GM21526 (cell line): ENCODE data around the gene AKR7A3.
"Not testable (repeated sequence)": the region's sequence is repeated elsewhere in the genome, so short reads cannot be mapped to it uniquely, and the experiment has no call there.

ENCODE experiments used
- ATAC-seq: cut with Tn5 transposase; IDR thresholded peaks from one replicate; pipeline ENCODE4 v1.9.1; 2021; ENCODE audit warnings: moderate library complexity; ENCODE audit not compliant: unreplicated experiment, low FRiP score

AKR7A3 gene

DNA sequence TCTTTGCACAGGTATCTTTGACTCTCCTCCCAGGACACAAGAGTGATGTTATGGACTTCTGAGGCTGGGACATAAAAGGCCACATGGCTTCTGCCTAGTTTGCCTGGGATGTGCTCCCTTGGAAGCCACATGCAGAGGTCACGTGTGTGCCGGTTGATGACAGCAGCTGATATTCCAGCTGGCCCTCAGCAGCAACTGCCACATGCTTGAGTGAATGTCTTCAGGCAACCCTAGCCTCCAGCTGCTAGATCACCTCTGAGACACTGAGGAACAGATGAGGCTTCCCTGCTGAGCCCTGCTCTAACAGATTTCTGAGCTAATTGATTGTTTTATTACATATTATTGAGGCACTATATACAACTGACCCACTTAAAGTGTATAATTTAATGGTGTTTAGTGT, 11.6 kb upstream of the AKR7A3 start:
- ATAC-seq = no peak

DNA sequence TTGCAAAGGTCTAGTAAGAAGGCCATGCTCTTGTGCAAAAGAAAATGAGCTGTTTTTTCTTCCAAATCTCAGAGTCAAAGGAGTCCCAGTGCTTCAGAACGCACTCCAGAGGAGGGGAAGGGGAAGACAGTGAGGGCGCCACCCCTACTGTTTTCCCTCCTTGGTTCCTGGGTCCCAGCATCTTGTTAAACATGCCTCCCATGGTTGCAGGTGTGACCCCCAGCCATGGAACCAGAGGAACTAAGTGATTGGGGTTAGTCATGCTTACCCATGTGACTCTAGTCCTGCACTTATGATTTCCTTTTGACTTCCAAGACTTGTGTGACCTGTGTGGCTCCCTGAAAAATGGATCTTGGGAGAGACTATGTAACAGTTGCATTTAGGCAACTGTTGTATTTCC, 6.1 kb upstream of the AKR7A3 start:
- no peak for ATAC-seq

DNA sequence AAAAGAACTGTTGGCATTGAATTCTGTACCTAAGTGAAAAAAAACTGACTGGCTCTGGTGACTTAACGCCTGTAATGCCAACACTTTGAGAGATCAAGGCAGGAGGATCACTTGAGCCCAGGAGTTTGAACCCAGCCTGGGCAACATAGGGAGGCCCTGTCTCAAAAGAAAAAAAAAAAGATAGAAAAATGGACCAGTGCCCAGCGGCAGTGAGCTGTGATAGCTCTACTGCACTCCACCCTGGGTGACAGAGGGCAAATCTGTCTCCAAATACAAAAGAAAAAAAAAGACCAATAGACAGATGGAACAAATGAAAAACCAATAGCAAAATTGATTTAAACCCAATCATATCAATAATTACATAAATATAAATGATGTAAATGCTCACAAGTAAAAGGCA, 674 bp upstream of the AKR7A3 start:
- no peak for ATAC-seq

GRCh38 chr1:19287436-19288185, 959 bp downstream of the AKR7A3 start:
- no peak for ATAC-seq

DNA sequence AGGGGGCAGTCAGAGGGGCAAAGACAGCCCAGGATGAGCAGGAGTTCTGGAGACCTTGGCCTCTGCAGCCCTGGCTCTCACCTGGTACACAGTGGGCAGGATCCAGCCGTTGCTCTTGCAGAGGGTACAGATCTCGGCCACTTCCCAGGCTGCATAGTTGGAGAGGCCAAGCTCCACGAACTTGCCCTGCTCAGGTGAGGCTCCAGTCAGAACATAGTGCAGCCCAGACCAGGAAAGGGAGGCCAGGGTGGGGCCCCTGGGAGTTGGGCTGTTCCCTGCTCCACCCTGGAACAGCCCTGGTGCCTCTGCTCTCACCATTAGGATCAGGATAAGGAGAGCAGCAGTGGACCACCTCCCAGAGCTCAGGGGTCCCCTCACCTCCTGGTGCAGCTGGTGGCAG, 2.8 kb downstream of the AKR7A3 start:
- not testable (repeated sequence) for ATAC-seq

DNA sequence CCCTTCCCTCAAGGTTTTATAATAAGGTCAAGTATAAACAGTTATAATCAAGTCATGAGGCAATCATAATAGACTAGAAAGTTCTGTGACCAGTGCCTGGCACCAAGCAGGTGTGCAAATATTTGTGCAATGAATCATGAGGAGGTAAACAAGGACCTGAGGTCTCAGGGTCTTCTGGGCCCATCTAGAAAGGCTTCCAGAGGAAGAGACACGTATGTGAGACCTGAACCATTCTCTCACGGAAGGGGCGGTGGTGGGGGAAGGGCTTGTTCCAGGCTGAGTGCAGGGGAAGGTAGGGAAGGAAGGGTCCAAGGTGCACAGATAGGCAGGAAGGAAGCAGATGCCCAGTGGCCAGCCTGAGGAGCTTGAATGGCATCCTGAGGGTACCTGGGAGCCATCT, 3.2 kb downstream of the AKR7A3 start:
- ATAC-seq = not testable (repeated sequence)

- no peak for ATAC-seq
Measured at GRCh38 chr1:19284881-19285280, 3.7 kb downstream of the AKR7A3 start.

DNA sequence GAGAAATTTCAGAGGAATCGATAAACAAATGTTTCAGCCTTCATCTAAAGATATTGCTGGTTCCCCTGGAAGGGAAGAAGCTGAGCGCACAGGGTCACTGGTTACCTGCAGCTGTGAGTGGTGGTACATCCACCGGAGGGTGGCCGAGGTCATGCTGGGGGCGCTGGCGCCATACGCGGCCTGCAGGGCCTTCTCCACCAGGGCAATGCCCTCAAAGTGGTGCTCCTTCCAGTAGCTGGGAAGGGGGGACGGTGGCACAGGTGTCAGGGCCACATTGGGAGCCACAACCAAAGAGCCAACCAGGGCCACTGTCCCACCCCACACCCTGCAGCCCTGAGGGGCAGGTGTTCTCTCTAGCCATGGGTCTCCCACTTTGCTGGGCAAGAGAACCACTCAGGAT, 4.7 kb downstream of the AKR7A3 start:
- no peak for ATAC-seq

DNA sequence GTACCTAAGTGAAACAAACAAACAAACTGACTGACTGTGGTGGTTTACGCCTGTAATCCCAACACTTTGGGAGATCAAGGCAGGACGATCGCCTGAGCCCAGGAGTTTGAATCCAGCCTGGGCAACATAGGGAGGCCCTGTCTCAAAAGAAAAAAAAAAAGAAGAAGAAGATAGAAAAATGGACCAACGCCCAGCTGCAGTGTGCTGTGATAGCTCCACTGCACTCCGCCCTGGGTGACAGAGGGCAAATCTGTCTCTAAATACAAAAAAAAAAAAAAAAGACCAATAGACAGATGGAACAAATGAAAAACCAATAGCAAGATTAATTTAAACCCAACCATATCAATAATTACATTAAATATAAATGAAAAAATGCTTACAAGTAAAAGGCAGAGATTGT, 13.9 kb downstream of the AKR7A3 start:
- ATAC-seq = no peak

- not testable (repeated sequence) for ATAC-seq
Measured at GRCh38 chr1:19273844-19274531, 14.6 kb downstream of the AKR7A3 start.

DNA sequence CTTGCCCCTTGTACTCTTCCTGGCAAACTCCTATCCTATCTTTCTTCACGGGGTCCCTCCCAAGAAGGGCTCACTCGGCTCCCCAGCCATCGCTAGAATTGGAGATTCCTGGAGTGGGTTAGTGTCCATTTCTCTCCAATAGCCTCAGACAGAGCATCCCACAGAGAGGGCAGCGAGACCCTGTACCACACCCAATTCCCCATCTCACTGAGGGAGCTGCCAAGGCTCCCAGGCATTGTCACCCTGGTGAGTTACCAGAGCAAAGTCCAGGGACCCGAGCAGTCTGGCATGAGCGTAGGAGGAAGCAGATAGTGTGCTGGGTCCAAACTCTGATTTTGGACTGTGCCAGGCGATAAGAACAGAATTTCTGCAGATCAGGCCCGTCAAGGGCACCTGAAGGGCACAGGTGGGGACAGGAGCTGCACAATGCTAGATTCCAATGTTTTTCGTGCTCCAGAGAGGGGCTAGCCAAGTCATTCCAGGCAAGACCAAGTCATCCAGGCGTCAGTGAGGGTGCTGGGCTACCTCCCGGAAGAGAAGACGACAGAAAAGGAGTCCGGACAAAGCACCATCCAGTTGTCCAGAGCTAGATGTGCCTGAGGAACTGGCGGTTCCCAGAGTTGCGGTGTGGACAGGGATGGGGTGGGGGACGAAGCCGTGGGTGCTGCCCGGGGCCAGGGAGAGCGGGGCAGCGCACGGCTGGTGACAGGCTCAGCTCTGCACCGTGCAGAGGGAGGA, 15.3 kb downstream of the AKR7A3 start:
- no peak for ATAC-seq

DNA sequence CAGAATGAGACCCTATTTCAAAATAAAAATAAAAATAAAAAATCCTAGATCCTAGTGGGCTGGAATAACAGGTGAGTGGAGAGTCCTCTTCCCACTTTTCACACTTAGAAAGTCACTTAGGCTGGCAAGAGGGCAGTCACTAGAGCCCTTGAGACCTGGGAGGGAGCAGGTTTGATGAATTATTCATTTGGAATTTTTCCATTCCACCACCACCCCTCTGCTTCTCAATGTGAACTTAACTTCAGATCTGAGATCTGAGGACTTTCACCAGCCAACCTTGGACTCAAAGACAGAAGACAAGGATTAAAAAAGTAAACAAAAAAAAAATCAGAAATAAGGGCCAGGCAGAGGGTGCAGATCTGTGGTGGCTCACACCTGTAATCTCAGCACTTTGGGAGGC, 16.5 kb downstream of the AKR7A3 start:
- ATAC-seq = no peak

DNA sequence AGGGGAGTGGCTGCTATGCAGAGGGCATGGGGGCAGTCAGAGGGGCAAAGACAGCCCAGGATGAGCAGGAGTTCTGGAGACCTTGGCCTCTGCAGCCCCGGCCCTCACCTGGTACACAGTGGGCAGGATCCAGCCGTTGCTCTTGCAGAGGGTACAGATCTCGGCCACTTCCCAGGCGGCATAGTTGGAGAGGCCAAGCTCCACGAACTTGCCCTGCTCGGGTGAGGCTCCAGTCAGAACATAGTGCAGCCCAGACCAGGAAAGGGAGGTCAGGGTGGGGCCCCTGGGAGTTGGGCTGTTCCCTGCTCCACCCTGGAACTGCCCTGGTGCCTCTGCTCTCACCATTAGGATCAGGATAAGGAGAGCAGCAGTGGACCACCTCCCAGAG, 18.2 kb downstream of the AKR7A3 start:
- not testable (repeated sequence) for ATAC-seq

DNA sequence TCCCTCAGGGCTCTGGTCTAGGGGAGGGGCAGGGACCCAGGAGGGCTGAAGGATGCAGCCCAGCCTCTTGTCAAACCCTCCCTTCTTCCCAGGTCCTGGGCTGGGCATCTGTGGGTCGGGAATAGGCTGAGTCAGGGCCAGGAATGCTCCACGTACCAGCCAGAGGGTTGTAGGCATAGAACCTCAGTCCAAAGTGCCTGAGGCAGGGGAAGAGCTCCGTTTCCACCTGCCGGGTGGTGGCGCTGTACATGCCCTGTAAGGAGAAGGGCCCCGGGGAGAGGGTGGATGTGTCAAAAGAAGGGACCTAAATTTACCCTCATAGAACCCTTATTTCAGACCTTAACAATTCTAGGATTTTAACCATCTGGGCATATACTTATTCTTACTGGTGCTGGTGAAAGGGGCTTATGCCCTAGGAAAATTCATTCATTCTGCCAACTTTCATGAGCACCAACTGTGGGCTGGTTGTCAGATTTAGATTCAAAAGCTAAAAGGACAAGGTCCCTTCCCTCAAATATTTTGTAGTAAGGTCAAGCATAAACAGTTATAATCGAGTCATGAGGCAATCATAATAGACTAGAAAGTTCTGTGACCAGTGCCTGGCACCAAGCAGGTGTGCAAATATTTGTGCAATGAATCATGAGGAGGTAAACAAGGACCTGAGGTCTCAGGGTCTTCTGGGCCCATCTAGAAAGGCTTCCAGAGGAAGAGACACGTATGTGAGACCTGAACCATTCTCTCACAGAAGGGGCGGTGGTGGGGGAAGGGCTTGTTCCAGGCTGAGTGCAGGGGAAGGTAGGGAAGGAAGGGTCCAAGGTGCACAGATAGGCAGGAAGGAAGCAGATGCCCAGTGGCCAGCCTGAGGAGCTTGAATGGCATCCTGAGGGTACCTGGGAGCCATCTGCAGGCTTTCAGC, 18.9 kb downstream of the AKR7A3 start:
- ATAC-seq = not testable (repeated sequence)

DNA sequence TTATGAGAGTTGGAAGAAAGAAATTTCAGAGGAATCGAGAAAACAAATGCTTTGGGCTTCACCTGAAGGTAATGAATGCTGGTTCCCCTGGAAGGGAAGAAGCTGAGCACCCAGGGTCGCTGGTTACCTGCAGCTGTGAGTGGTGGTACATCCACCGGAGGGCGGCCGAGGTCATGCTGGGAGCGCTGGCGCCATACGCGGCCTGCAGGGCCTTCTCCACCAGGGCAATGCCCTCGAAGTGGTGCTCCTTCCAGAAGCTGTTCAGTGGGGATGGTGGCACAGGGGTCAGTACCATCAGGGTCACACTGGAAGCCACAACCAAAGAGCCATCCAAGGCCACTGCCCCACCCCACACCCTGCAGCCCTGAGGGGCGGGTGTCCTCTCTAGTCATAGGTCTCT, 20.1 kb downstream of the AKR7A3 start:
- ATAC-seq = no peak

GRCh38 chr1:19262744-19263143, 25.8 kb downstream of the AKR7A3 start:
- no peak for ATAC-seq

GRCh38 chr1:19262047-19262446, 26.5 kb downstream of the AKR7A3 start:
- ATAC-seq = no peak

GRCh38 chr1:19260211-19261138, 28.1 kb downstream of the AKR7A3 start:
- ATAC-seq = no peak

GRCh38 chr1:19258353-19258752, 30.2 kb downstream of the AKR7A3 start:
- ATAC-seq = no peak
